Fibroblast of skin of abdomen (primary cell): ENCODE data around the gene USP38.

ENCODE experiments used
- DNase-seq: peaks from one replicate; pipeline ENCODE4 v3.0.0-alpha.2; 2013

The USP38 gene

DNA sequence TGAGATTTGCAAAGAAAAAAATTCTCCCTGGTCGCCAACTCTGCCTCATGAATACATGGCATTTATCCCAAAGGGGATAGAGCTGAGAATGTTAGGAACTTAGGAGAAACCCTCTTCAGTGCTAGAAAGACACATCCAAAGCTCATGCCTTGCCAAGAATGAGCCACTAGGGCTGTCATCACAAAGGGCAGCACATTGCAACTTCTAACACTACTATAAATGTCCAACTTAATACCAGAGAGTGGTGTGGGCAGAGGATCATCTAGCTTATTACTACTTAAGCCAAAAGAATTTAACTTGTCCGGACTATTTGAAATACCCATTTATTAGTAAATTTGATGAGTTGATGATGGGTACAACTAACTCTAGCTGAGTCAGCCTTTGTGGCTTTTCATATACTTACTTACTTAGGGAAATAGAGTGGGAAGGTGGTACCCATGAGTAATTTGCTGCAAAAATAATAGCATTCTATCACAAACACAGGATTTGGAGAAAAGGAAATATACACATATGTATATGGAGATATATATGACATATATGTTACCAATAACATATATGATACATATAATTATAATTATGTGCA is 85.6 kb downstream of the USP38 start:
- peak; percentile 33 for DNase-seq
